Measurements from ENCODE around the gene STXBP1. TPM values are rescaled to one million over a fixed set of nuclear protein-coding genes. Genes with fewer than 3 reads are reported as not detected.
A peak's percentile ranks its signal among the peaks of the same experiment; 100 is the strongest.

Gene STXBP1
- total RNA-seq, 2 donors from 2014 or later = 66.2 to 87.3 TPM

DNA sequence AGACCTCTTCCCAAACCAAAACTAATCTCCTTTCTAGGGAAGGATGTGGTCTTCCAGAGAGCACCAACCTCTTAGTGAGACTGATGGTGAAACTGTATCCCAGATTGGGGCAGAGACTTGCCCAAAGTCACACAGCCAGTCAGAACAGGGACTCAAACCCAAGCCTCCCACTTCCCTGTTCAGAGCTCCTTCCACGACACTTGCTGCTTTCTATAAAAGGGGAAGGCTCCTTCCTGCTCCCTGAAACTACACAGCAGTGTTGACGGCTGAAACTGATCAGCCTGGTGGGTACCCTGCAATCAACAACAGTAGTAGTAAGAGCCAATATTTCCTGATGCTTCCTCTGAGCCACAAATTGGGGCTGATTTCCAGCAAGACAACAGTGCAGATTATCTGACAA lies 121.5 kb downstream of the STXBP1 start:
- H3K4me3 ChIP-seq = no peak overlapping the region
- TF ChIP-seq, protein P1, sequence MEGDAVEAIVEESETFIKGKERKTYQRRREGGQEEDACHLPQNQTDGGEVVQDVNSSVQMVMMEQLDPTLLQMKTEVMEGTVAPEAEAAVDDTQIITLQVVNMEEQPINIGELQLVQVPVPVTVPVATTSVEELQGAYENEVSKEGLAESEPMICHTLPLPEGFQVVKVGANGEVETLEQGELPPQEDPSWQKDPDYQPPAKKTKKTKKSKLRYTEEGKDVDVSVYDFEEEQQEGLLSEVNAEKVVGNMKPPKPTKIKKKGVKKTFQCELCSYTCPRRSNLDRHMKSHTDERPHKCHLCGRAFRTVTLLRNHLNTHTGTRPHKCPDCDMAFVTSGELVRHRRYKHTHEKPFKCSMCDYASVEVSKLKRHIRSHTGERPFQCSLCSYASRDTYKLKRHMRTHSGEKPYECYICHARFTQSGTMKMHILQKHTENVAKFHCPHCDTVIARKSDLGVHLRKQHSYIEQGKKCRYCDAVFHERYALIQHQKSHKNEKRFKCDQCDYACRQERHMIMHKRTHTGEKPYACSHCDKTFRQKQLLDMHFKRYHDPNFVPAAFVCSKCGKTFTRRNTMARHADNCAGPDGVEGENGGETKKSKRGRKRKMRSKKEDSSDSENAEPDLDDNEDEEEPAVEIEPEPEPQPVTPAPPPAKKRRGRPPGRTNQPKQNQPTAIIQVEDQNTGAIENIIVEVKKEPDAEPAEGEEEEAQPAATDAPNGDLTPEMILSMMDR (IDR thresholded peaks at IDR 0.05) = no peak
- H3K4me1 ChIP-seq (ENCODE audit: control insufficient read depth in 1 of 2, low read depth in 2 of 2) = peaks cover 4 to 11% of the 10 kb centered on the region in 2 donors
- H3K36me3 ChIP-seq = no peaks in the 10 kb centered on the region
- no peaks in the 10 kb centered on the region for H3K27me3 ChIP-seq (replicated peaks; ENCODE audit: insufficient read depth)
- no peaks in the 10 kb centered on the region for H3K9me3 ChIP-seq
- DNase-seq (ENCODE audit: low spot score) (no peak), ATAC-seq (ENCODE audit: insufficient number of reproducible peaks, low FRiP score, low read depth) (no peak)
- H3K27ac ChIP-seq = no peak overlapping the region

DNA sequence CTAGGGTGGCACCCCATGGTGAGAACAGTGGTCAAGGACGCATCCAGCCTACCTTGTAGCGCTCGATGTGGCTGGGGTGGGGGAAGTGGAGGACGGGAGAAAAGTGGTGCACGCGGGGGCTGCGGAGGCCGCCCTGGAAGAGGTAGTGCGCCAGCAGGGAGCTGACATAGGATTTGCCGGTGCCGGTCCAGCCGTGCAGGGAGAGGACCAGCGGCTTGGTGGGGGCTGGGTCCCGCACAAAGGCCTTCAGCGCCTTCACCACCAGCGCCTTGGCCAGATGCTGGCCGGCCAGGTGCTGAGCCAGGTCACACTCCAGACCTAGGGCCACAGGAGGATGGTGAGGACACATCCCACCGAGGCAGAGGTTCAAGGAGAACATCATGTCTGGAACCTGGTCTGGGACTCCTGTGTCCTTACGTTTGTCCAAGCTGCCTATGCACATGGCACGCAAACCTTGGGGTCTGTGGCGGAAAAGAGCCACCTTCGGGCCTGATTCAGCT lies 122.2 kb downstream of the STXBP1 start:
- Histone ChIP-seq H3K4me1 (ENCODE audit: control insufficient read depth in 1 of 2, low read depth in 2 of 2) (peaks cover 4 to 11% of the 10 kb centered on the region in 2 donors), H3K9me3 (no peaks in the 10 kb centered on the region), H3K27ac (peak overlapping the region; percentile 94), H3K27me3 (replicated peaks; ENCODE audit: insufficient read depth) (no peaks in the 10 kb centered on the region), H3K36me3 (no peaks in the 10 kb centered on the region), H3K4me3 (peak overlapping the region; percentile 85)
- no peak for ATAC-seq (ENCODE audit: insufficient number of reproducible peaks, low FRiP score, low read depth)
- TF ChIP-seq, protein P1 (IDR thresholded peaks at IDR 0.05) = no peak
- DNase-seq (ENCODE audit: low spot score) = no peak

GRCh38 chr9:127734747-127735529 lies 122.9 kb downstream of the STXBP1 start, which contains the start of gene TOR2A:
Gene TOR2A (minus strand): TSS chr9:127735294. CDS start chr9:127735270, 24 bp downstream.
- H3K9me3 ChIP-seq = no peaks in the 10 kb centered on the region
- H3K27ac ChIP-seq = peak within 1 kb of the TSS; percentile 94
- TF ChIP-seq, protein P1 (IDR thresholded peaks at IDR 0.05) = peak; percentile 95
- no peaks in the 10 kb centered on the region for H3K36me3 ChIP-seq
- H3K4me3 ChIP-seq = peak within 1 kb of the TSS; percentile 85
- DNase-seq (ENCODE audit: low spot score) (peak; percentile 88), ATAC-seq (ENCODE audit: insufficient number of reproducible peaks, low FRiP score, low read depth) (peak; percentile 90)
- no peaks in the 10 kb centered on the region for H3K27me3 ChIP-seq (replicated peaks; ENCODE audit: insufficient read depth)
- peaks cover 4 to 11% of the 10 kb centered on the region in 2 donors for H3K4me1 ChIP-seq (ENCODE audit: control insufficient read depth in 1 of 2, low read depth in 2 of 2)

DNA sequence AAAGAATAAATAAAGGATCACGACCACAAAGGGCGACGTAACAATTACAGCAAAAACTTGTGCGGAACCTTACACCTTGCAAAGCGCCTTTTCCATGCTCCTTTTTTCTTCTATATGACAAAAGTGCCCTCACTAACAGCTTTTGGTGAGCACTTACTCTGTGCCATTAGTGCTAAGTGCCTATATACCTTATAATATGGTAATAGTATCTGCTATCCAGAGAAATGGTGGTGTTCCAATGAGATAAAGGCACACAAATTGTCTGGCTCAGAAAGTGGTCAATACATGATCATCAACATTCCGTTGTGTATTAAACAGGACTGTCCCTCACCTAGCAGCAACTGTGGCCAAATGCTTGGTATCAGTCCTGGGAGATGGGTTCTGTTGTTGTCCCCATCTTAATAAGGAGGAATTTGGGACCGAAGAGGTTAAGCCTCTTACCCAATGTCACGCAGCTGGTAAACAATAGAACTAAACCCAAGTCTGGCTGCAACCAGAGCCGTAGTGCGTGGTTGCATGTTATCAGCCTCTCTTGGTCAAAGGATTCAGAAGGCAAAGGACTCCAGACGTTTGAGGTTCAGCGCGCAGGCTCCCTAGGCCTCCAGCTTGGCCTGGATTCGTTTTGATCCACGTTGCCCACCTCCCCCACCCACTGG lies 123.6 kb downstream of the STXBP1 start:
- peak overlapping the region in 1 of 2 donors; percentile 94 for H3K27ac ChIP-seq

More for the DNA sequence above, 123.6 kb downstream of the STXBP1 start:
- Histone ChIP-seq H3K4me1 (ENCODE audit: control insufficient read depth in 1 of 2, low read depth in 2 of 2) (peaks cover 4 to 11% of the 10 kb centered on the region in 2 donors), H3K4me3 (peak overlapping the region; percentile 85), H3K27me3 (replicated peaks; ENCODE audit: insufficient read depth) (no peaks in the 10 kb centered on the region), H3K36me3 (no peaks in the 10 kb centered on the region), H3K9me3 (no peaks in the 10 kb centered on the region)
- ATAC-seq (ENCODE audit: insufficient number of reproducible peaks, low FRiP score, low read depth) = no peak
- TF ChIP-seq, protein P1 (IDR thresholded peaks at IDR 0.05) = no peak
- DNase-seq (ENCODE audit: low spot score) = no peak

Data from thoracic aorta (tissue), 2 donors.